ENCODE data around the gene GPR84.

DNA sequence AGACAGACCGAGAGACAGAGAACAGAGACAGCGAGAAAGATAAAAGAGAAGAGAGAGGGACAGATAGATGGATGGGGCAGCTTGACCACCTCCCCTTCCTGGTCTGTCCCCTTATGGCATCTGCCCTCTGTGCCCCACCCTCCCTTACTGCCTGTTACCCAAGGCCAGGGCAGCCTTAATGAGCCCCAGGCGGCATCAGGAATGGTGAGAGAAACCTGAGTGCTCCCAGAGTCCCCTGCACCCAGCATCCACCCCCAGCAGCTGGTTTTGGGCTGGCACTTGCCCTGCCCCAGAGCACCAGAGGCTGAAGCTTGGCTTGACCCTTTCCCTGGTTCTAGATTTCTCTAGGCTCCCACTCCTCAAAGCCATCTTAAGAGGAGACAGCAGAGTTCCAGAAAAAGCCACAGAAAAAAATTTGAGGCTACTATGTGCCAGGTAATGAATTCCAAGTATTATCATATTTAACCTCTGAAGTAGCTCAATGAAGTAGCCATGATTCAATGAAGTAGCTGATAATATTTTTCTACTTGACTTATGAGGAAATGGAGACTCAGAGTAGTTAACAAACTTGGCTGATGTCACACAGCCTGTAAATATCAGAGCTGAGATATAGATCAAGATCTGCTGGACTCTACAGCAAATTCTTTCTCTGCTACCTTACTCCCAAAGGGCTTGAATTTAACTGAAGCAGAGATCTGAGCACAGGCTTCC is 22.3 kb upstream of the GPR84 start:
- TF ChIP-seq, protein P1, sequence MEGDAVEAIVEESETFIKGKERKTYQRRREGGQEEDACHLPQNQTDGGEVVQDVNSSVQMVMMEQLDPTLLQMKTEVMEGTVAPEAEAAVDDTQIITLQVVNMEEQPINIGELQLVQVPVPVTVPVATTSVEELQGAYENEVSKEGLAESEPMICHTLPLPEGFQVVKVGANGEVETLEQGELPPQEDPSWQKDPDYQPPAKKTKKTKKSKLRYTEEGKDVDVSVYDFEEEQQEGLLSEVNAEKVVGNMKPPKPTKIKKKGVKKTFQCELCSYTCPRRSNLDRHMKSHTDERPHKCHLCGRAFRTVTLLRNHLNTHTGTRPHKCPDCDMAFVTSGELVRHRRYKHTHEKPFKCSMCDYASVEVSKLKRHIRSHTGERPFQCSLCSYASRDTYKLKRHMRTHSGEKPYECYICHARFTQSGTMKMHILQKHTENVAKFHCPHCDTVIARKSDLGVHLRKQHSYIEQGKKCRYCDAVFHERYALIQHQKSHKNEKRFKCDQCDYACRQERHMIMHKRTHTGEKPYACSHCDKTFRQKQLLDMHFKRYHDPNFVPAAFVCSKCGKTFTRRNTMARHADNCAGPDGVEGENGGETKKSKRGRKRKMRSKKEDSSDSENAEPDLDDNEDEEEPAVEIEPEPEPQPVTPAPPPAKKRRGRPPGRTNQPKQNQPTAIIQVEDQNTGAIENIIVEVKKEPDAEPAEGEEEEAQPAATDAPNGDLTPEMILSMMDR (IDR thresholded peaks at IDR 0.05), result no peak
- no peak for TF ChIP-seq POLR2A (IDR thresholded peaks at IDR 0.05)
